ENCODE measurements around the gene TMEM117. TPM values are rescaled to one million over a fixed set of nuclear protein-coding genes. Genes with fewer than 3 reads are reported as not detected.

Gene TMEM117
- total and polyA plus RNA-seq, 2 donors from 2014 or later, result 5.9 to 6.0 TPM

- intact Hi-C loops (cut with DNase I), result no loop called here
- DNase-seq (no peak), FAIRE-seq (no peak)
- H3K27ac ChIP-seq (ENCODE audit: low read depth in 2 of 2, low read length in 2 of 2), result no peak overlapping the region
- no peak overlapping the region for H3K9ac ChIP-seq (ENCODE audit: low read length in 3 of 3)
- no peaks in the 10 kb centered on the region for H3K36me3 ChIP-seq (ENCODE audit: control insufficient read depth in 2 of 3, insufficient read depth in 3 of 3, low read length in 3 of 3)
- no peak overlapping the region for H3K4me3 ChIP-seq (ENCODE audit: low read length in 3 of 3)
- no peaks in the 10 kb centered on the region for H3K27me3 ChIP-seq (ENCODE audit: control insufficient read depth, insufficient read depth, low read length)
- no peak for TF ChIP-seq CTCF (IDR thresholded peaks at IDR 0.05; ENCODE audit: borderline replicate concordance, extremely low read depth, insufficient read depth)
- no peaks in the 10 kb centered on the region for H3K9me3 ChIP-seq (ENCODE audit: control insufficient read depth in 2 of 3, insufficient read depth in 1 of 3, low read length in 3 of 3)
- no peaks in the 10 kb centered on the region for H3K4me1 ChIP-seq (ENCODE audit: control insufficient read depth in 2 of 3, insufficient read depth in 2 of 3, low read depth in 1 of 3, low read length in 3 of 3)
These were observed 534.1 kb downstream of the TMEM117 start for GRCh38 chr12:44369998-44370397.

- Histone ChIP-seq H3K36me3 (ENCODE audit: control insufficient read depth in 2 of 3, insufficient read depth in 3 of 3, low read length in 3 of 3) (no peaks in the 10 kb centered on the region), H3K27ac (ENCODE audit: low read depth in 2 of 2, low read length in 2 of 2) (no peak overlapping the region), H3K9me3 (ENCODE audit: control insufficient read depth in 2 of 3, insufficient read depth in 1 of 3, low read length in 3 of 3) (no peaks in the 10 kb centered on the region), H3K4me1 (ENCODE audit: control insufficient read depth in 2 of 3, insufficient read depth in 2 of 3, low read depth in 1 of 3, low read length in 3 of 3) (no peaks in the 10 kb centered on the region), H3K27me3 (ENCODE audit: control insufficient read depth, insufficient read depth, low read length) (no peaks in the 10 kb centered on the region), H3K9ac (ENCODE audit: low read length in 3 of 3) (no peak overlapping the region), H3K4me3 (ENCODE audit: low read length in 3 of 3) (no peak overlapping the region)
- intact Hi-C loops (cut with DNase I), result no loop called here
- DNase-seq (no peak), FAIRE-seq (no peak)
- TF ChIP-seq CTCF (IDR thresholded peaks at IDR 0.05; ENCODE audit: borderline replicate concordance, extremely low read depth, insufficient read depth), result no peak
These were observed 535.1 kb downstream of the TMEM117 start for GRCh38 chr12:44370982-44371381.

GRCh38 chr12:44372259-44372658, 536.4 kb downstream of the TMEM117 start:
- no peaks in the 10 kb centered on the region for H3K4me1 ChIP-seq (ENCODE audit: control insufficient read depth in 2 of 3, insufficient read depth in 2 of 3, low read depth in 1 of 3, low read length in 3 of 3)
- H3K27me3 ChIP-seq (ENCODE audit: control insufficient read depth, insufficient read depth, low read length), result no peaks in the 10 kb centered on the region
- H3K4me3 ChIP-seq (ENCODE audit: low read length in 3 of 3), result no peak overlapping the region
- no peak for DNase-seq
- no peak for TF ChIP-seq CTCF (IDR thresholded peaks at IDR 0.05; ENCODE audit: borderline replicate concordance, extremely low read depth, insufficient read depth)
- no peak overlapping the region for H3K9ac ChIP-seq (ENCODE audit: low read length in 3 of 3)
- no peak overlapping the region for H3K27ac ChIP-seq (ENCODE audit: low read depth in 2 of 2, low read length in 2 of 2)
- H3K36me3 ChIP-seq (ENCODE audit: control insufficient read depth in 2 of 3, insufficient read depth in 3 of 3, low read length in 3 of 3), result no peaks in the 10 kb centered on the region
- H3K9me3 ChIP-seq (ENCODE audit: control insufficient read depth in 2 of 3, insufficient read depth in 1 of 3, low read length in 3 of 3), result no peaks in the 10 kb centered on the region
- no peak for FAIRE-seq
- intact Hi-C loops (cut with DNase I), result no loop called here

- Histone ChIP-seq H3K27ac (ENCODE audit: low read depth in 2 of 2, low read length in 2 of 2) (no peak overlapping the region), H3K9me3 (ENCODE audit: control insufficient read depth in 2 of 3, insufficient read depth in 1 of 3, low read length in 3 of 3) (no peaks in the 10 kb centered on the region), H3K4me1 (ENCODE audit: control insufficient read depth in 2 of 3, insufficient read depth in 2 of 3, low read depth in 1 of 3, low read length in 3 of 3) (no peaks in the 10 kb centered on the region), H3K4me3 (ENCODE audit: low read length in 3 of 3) (no peak overlapping the region), H3K36me3 (ENCODE audit: control insufficient read depth in 2 of 3, insufficient read depth in 3 of 3, low read length in 3 of 3) (no peaks in the 10 kb centered on the region), H3K9ac (ENCODE audit: low read length in 3 of 3) (no peak overlapping the region), H3K27me3 (ENCODE audit: control insufficient read depth, insufficient read depth, low read length) (no peaks in the 10 kb centered on the region)
- FAIRE-seq (no peak), DNase-seq (no peak)
- intact Hi-C loops (cut with DNase I), result no loop called here
- TF ChIP-seq CTCF (IDR thresholded peaks at IDR 0.05; ENCODE audit: borderline replicate concordance, extremely low read depth, insufficient read depth), result no peak
These were observed 539.8 kb downstream of the TMEM117 start for GRCh38 chr12:44375694-44376093.

Data from kidney (tissue), 14 donors.